ENCODE measurements around the gene NUDT12.

Gene NUDT12

GRCh38 chr5:103601314-103601713 is 38.7 kb upstream of the NUDT12 start:
- ATAC-seq, result no peak

GRCh38 chr5:103600086-103600485 is 37.5 kb upstream of the NUDT12 start:
- TF ChIP-seq GLIS3 (CRISPR knock-in tag; IDR thresholded peaks at IDR 0.05) (no peak), BACH2 (CRISPR knock-in tag; IDR thresholded peaks at IDR 0.05; ENCODE audit: borderline replicate concordance) (no peak), CREB5 (CRISPR knock-in tag; IDR thresholded peaks at IDR 0.05; ENCODE audit: low read depth) (no peak), OSR1 (CRISPR knock-in tag; IDR thresholded peaks at IDR 0.05) (no peak), CSDC2 (CRISPR knock-in tag; IDR thresholded peaks at IDR 0.05) (no peak), ARNTL (CRISPR knock-in tag; IDR thresholded peaks at IDR 0.05; ENCODE audit: borderline replicate concordance, low read depth) (no peak), TSHZ2 (CRISPR knock-in tag; IDR thresholded peaks at IDR 0.05) (no peak), ZNF8 (CRISPR knock-in tag; IDR thresholded peaks at IDR 0.05) (no peak), ZFP3 (CRISPR knock-in tag; IDR thresholded peaks at IDR 0.05) (no peak), TOX (CRISPR knock-in tag; IDR thresholded peaks at IDR 0.05; ENCODE audit: borderline replicate concordance) (no peak), ESRRG (CRISPR knock-in tag; IDR thresholded peaks at IDR 0.05) (no peak), PATZ1 (CRISPR knock-in tag; IDR thresholded peaks at IDR 0.05; ENCODE audit: borderline replicate concordance) (no peak)
- TF ChIP-seq, protein P1, sequence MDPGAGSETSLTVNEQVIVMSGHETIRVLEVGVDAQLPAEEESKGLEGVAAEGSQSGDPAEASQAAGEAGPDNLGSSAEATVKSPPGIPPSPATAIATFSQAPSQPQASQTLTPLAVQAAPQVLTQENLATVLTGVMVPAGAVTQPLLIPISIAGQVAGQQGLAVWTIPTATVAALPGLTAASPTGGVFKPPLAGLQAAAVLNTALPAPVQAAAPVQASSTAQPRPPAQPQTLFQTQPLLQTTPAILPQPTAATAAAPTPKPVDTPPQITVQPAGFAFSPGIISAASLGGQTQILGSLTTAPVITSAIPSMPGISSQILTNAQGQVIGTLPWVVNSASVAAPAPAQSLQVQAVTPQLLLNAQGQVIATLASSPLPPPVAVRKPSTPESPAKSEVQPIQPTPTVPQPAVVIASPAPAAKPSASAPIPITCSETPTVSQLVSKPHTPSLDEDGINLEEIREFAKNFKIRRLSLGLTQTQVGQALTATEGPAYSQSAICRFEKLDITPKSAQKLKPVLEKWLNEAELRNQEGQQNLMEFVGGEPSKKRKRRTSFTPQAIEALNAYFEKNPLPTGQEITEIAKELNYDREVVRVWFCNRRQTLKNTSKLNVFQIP (CRISPR knock-in tag; IDR thresholded peaks at IDR 0.05; ENCODE audit: borderline replicate concordance, low read depth), result no peak
- no peak for ATAC-seq

More at GRCh38 chr5:103601314-103601713, 38.7 kb upstream of the NUDT12 start:
- no peak for TF ChIP-seq RARB (CRISPR knock-in tag; IDR thresholded peaks at IDR 0.05)
- no peak for TF ChIP-seq TCF4 (CRISPR knock-in tag; IDR thresholded peaks at IDR 0.05; ENCODE audit: borderline replicate concordance)
- TF ChIP-seq ISL1 (CRISPR knock-in tag; IDR thresholded peaks at IDR 0.05), result no peak
- TF ChIP-seq ZC3H10 (CRISPR knock-in tag; IDR thresholded peaks at IDR 0.05), result no peak
- no peak for TF ChIP-seq PPARA (CRISPR knock-in tag; IDR thresholded peaks at IDR 0.05; ENCODE audit: borderline replicate concordance)
- TF ChIP-seq ZFP30 (CRISPR knock-in tag; IDR thresholded peaks at IDR 0.05), result no peak
- TF ChIP-seq SNAI2 (CRISPR knock-in tag; IDR thresholded peaks at IDR 0.05), result no peak
- TF ChIP-seq GLIS3 (CRISPR knock-in tag; IDR thresholded peaks at IDR 0.05), result no peak
- no peak for TF ChIP-seq CSDC2 (CRISPR knock-in tag; IDR thresholded peaks at IDR 0.05)
- no peak for TF ChIP-seq ZFP3 (CRISPR knock-in tag; IDR thresholded peaks at IDR 0.05)
- TF ChIP-seq PATZ1 (CRISPR knock-in tag; IDR thresholded peaks at IDR 0.05; ENCODE audit: borderline replicate concordance), result no peak
- no peak for TF ChIP-seq ZNF8 (CRISPR knock-in tag; IDR thresholded peaks at IDR 0.05)
- no peak for TF ChIP-seq ESRRG (CRISPR knock-in tag; IDR thresholded peaks at IDR 0.05)
- no peak for TF ChIP-seq ZNF70 (CRISPR knock-in tag; IDR thresholded peaks at IDR 0.05)
- no peak for TF ChIP-seq TOX (CRISPR knock-in tag; IDR thresholded peaks at IDR 0.05; ENCODE audit: borderline replicate concordance)
- TF ChIP-seq, protein P2, sequence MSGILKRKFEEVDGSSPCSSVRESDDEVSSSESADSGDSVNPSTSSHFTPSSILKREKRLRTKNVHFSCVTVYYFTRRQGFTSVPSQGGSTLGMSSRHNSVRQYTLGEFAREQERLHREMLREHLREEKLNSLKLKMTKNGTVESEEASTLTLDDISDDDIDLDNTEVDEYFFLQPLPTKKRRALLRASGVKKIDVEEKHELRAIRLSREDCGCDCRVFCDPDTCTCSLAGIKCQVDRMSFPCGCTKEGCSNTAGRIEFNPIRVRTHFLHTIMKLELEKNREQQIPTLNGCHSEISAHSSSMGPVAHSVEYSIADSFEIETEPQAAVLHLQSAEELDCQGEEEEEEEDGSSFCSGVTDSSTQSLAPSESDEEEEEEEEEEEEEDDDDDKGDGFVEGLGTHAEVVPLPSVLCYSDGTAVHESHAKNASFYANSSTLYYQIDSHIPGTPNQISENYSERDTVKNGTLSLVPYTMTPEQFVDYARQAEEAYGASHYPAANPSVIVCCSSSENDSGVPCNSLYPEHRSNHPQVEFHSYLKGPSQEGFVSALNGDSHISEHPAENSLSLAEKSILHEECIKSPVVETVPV (CRISPR knock-in tag; IDR thresholded peaks at IDR 0.05), result no peak
- TF ChIP-seq, protein P1 (CRISPR knock-in tag; IDR thresholded peaks at IDR 0.05; ENCODE audit: borderline replicate concordance, low read depth), result no peak
- no peak for TF ChIP-seq ARNTL (CRISPR knock-in tag; IDR thresholded peaks at IDR 0.05; ENCODE audit: borderline replicate concordance, low read depth)
- no peak for TF ChIP-seq ZNF565 (CRISPR knock-in tag; conservative IDR thresholded peaks at IDR 0.05; ENCODE audit: low read depth)
- TF ChIP-seq OSR1 (CRISPR knock-in tag; IDR thresholded peaks at IDR 0.05), result no peak
